Endothelial cell of umbilical vein (primary cell): ENCODE results near the gene LCMT1. TPM values are rescaled to one million over a fixed set of nuclear protein-coding genes. Genes with fewer than 3 reads are reported as not detected.

Experiments used
- BruUV-seq: library from RNA; stranded (reverse); fragments of 400-500 nt; replicated peaks from 2 replicates; lab custom pipeline; 2021; lab: Mats Ljungman, UMichigan
- CTCF ChIA-PET: fragments of 300-600, 350-600 bp; sonication (Branson Sonifier 250); formaldehyde crosslinking; loops from one replicate; lab custom pipeline; 2021; ENCODE audit warnings: antibody characterized with exemption, inconsistent platforms; lab: Charles Lee
- POLR2A ChIA-PET: fragments of 300-600, 350-600 bp; sonication (Branson Sonifier 250); formaldehyde crosslinking; loops from one replicate; lab custom pipeline; 2021; ENCODE audit warnings: antibody characterized with exemption, inconsistent platforms; lab: Charles Lee
- DNase-seq: peaks from one replicate; pipeline ENCODE4 v3.0.0-alpha.2; 2011; ENCODE audit warnings: low read depth, low spot score
- FAIRE-seq: peaks from 2 replicates; lab custom pipeline; 2011; peaks lifted over from hg19 to GRCh38; lab: Jason Lieb, UNC
- H2AFZ ChIP-seq: 2 replicates; pipeline ENCODE4 v1.6.0; 2012; ENCODE audit warnings: low read depth, low read length, control low read depth, inconsistent platforms
- H3K27ac ChIP-seq: 2 replicates; pipeline ENCODE4 v1.5.1; 2011; ENCODE audit warnings: low read depth, mild to moderate bottlenecking, control low read depth, low read length, moderate library complexity; ENCODE audit not compliant: insufficient read depth
- H3K27me3 ChIP-seq, 2 experiments: 2 replicates each; pipeline versions ENCODE4 v1.6.0 to v1.6.1; 2011; ENCODE audit warnings: low read length in 2 of 2, mixed read lengths in 1 of 2; ENCODE audit not compliant: control insufficient read depth in 2 of 2, insufficient read depth in 2 of 2
- H3K36me3 ChIP-seq, 2 experiments: 2 replicates in 1 of 2; 3 replicates in 1 of 2; pipeline ENCODE4 v1.5.1; 2011; ENCODE audit warnings: low read length in 2 of 2, mild to moderate bottlenecking in 1 of 2, moderate library complexity in 1 of 2; ENCODE audit not compliant: control insufficient read depth in 2 of 2, insufficient read depth in 2 of 2; ENCODE audit errors: extremely low read depth in 1 of 2
- H3K4me1 ChIP-seq: 3 replicates; pipeline ENCODE4 v1.5.1; 2011; ENCODE audit warnings: mild to moderate bottlenecking, low read length; ENCODE audit not compliant: control insufficient read depth, insufficient read depth; ENCODE audit errors: extremely low read depth
- H3K4me2 ChIP-seq: 2 replicates; pipeline ENCODE4 v1.6.1; 2011; ENCODE audit warnings: low read length, control low read depth, mixed read lengths; ENCODE audit not compliant: insufficient read depth
- H3K4me3 ChIP-seq, 3 experiments: fragments of 200-600 bp in 1 of 3; sonication (generic), shearing (Covaris generic) in 1 of 3; replicated peaks in 1 of 3; 2 replicates each; pipeline ENCODE4 v1.5.1; 2011 to 2016; ENCODE audit warnings: control low read depth in 3 of 3, low read length in 3 of 3, mild to moderate bottlenecking in 2 of 3, inconsistent platforms in 1 of 3, low read depth in 1 of 3, moderate library complexity in 1 of 3; ENCODE audit not compliant: insufficient read depth in 1 of 3
- H3K79me2 ChIP-seq: 2 replicates; pipeline ENCODE4 v1.6.0; 2012; ENCODE audit warnings: low read length, inconsistent platforms; ENCODE audit not compliant: control insufficient read depth, insufficient read depth
- H3K9ac ChIP-seq: replicated peaks from 2 replicates; pipeline ENCODE3; 2011; ENCODE audit warnings: low read length, control low read depth; ENCODE audit not compliant: insufficient read depth; ENCODE audit errors: extremely low read depth
- H3K9me1 ChIP-seq: replicated peaks from 3 replicates; pipeline ENCODE4 v1.6.0; 2011; ENCODE audit warnings: mild to moderate bottlenecking, low read length; ENCODE audit not compliant: control insufficient read depth, insufficient read depth; ENCODE audit errors: extremely low read depth
- H3K9me3 ChIP-seq: replicated peaks from 2 replicates; pipeline ENCODE4 v1.5.1; 2012; ENCODE audit warnings: low read length, inconsistent platforms; ENCODE audit not compliant: control insufficient read depth, insufficient read depth
- H4K20me1 ChIP-seq: replicated peaks from 2 replicates; pipeline ENCODE3; 2011; ENCODE audit warnings: mild to moderate bottlenecking, low read length; ENCODE audit not compliant: control insufficient read depth, insufficient read depth; ENCODE audit errors: extremely low read depth
- EZH2 ChIP-seq: IDR thresholded peaks from 2 replicates; pipeline ENCODE4 v1.6.1; 2012; ENCODE audit warnings: borderline replicate concordance, low read depth, mild to moderate bottlenecking, moderate library complexity, low read length, inconsistent platforms; ENCODE audit not compliant: severe bottlenecking
- FOS ChIP-seq: IDR thresholded peaks from 2 replicates; pipeline ENCODE4 v1.6.1; 2011; ENCODE audit warnings: mild to moderate bottlenecking, low read length, moderate library complexity, borderline replicate concordance; ENCODE audit not compliant: insufficient read depth
- GATA2 ChIP-seq: IDR thresholded peaks from 2 replicates; pipeline ENCODE4 v1.7.0; 2011; ENCODE audit warnings: low read depth, mild to moderate bottlenecking, moderate library complexity, mixed read lengths, low read length; ENCODE audit not compliant: insufficient read length, insufficient read depth
- JUN ChIP-seq: IDR thresholded peaks from 2 replicates; pipeline ENCODE4 v1.6.1; 2011; ENCODE audit warnings: borderline replicate concordance, low read depth; ENCODE audit not compliant: insufficient read length, insufficient read depth
- MAX ChIP-seq: IDR thresholded peaks from 2 replicates; pipeline ENCODE4 v1.6.1; 2011; ENCODE audit not compliant: insufficient read depth, insufficient read length
- MYC ChIP-seq: IDR thresholded peaks from one replicate; pipeline ENCODE4 v1.6.1; 2011; ENCODE audit warnings: mild to moderate bottlenecking, low read depth, low read length
- POLR2AphosphoS5 ChIP-seq: IDR thresholded peaks from 2 replicates; pipeline ENCODE4 v1.6.1; 2012; ENCODE audit warnings: low read depth, mild to moderate bottlenecking, control low read depth, low read length, moderate library complexity; ENCODE audit not compliant: insufficient read depth
- dilution Hi-C: fragments of 300-500 bp; cut with MboI; formaldehyde crosslinking; loops from one replicate; pipeline ENCODE4 v1.15.0; 2019; ENCODE audit warnings: low sequenced_read_pairs; ENCODE audit not compliant: extremely low pct_ligation_motif_present
- intact Hi-C: fragments of 100-400 bp; cut with micrococcal nuclease; formaldehyde crosslinking; loops from one replicate; pipeline ENCODE4 v1.10.0; 2022
- polyA plus RNA-seq, 4 experiments: library from polyadenylated mRNA; depleted of rRNA in 3 of 4; stranded (reverse) in 3 of 4; unstranded in 1 of 4; fragments of >200 nt; gene quantifications; 2 replicates each; pipeline versions ENCODE4 v1.2.1 to v1.2.3, GENCODE V29; 2011 to 2012; ENCODE audit warnings: missing spikeins in 1 of 4
- total RNA-seq: library from RNA; stranded (reverse); gene quantifications from 2 replicates; pipeline ENCODE4 v1.2.3, GENCODE V29; 2021
- TF ChIP-seq, protein P1 (sequence below), 2 donors: IDR thresholded peaks; 1 replicate in 1 of 2; 2 replicates in 1 of 2; pipeline ENCODE4 v1.5.1; 2011; ENCODE audit warnings: low read length in 2 of 2, mild to moderate bottlenecking in 2 of 2, moderate library complexity in 2 of 2, control low read depth in 1 of 2, inconsistent platforms in 1 of 2, low read depth in 1 of 2; ENCODE audit not compliant: insufficient read depth in 1 of 2; ENCODE audit errors: extremely low read depth in 1 of 2

Gene LCMT1
- total and polyA plus RNA-seq, 2 donors (not counting 3 experiments of a cell fraction or from before 2014, with no cell fraction given), result 23.5 to 36.2 TPM

DNA sequence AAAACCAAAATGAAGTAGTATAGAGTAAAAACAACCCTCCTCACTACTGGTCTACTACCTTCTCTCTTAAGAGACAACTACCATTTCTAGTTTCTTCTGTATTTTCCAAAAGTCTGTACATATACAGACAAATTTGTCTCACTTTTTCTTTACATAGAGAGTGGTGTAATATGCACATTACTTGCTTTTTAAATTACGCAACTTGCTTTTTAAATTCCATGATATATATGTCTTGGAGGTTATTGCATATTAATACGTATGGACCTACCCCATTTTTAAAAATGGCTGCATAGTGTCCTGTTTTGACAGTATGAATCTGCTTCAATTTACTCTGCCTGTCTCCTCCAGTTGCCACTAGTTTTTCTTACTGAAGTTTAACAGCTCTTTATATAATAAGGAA is 62.7 kb downstream of the LCMT1 start:
- Histone ChIP-seq H3K79me2 (no peaks in the 10 kb centered on the region), H3K4me3 (no peak overlapping the region), H3K9me1 (no peaks in the 10 kb centered on the region), H3K36me3 (peaks cover 5 to 14% of the 10 kb centered on the region in 2 experiments), H3K27ac (no peak overlapping the region), H4K20me1 (no peaks in the 10 kb centered on the region), H3K4me1 (no peaks in the 10 kb centered on the region), H3K9ac (no peak overlapping the region), H3K4me2 (no peak overlapping the region), H3K9me3 (no peaks in the 10 kb centered on the region), H2AFZ (no peak overlapping the region), H3K27me3 (no peaks in the 10 kb centered on the region)
- POLR2A ChIA-PET, result no interaction called here
- TF ChIP-seq JUN (no peak), GATA2 (no peak), MAX (no peak), FOS (no peak), POLR2AphosphoS5 (no peak), MYC (no peak), EZH2 (no peak)
- TF ChIP-seq, protein P1, sequence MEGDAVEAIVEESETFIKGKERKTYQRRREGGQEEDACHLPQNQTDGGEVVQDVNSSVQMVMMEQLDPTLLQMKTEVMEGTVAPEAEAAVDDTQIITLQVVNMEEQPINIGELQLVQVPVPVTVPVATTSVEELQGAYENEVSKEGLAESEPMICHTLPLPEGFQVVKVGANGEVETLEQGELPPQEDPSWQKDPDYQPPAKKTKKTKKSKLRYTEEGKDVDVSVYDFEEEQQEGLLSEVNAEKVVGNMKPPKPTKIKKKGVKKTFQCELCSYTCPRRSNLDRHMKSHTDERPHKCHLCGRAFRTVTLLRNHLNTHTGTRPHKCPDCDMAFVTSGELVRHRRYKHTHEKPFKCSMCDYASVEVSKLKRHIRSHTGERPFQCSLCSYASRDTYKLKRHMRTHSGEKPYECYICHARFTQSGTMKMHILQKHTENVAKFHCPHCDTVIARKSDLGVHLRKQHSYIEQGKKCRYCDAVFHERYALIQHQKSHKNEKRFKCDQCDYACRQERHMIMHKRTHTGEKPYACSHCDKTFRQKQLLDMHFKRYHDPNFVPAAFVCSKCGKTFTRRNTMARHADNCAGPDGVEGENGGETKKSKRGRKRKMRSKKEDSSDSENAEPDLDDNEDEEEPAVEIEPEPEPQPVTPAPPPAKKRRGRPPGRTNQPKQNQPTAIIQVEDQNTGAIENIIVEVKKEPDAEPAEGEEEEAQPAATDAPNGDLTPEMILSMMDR (IDR thresholded peaks at IDR 0.05; ENCODE audit: extremely low read depth in 1 of 2, insufficient read depth in 1 of 2, low read depth in 1 of 2, low read length in 2 of 2), result no peak
- intact Hi-C loops, result no loop called here
- no peak for DNase-seq
- CTCF ChIA-PET, result interaction anchor here (1.3 to 2.5 kb wide), 2 partner anchors 10 to 51 kb away, joined by 5 to 10 read pairs; no protein-coding TSS in a partner anchor
- BruUV-seq, result no TSS peak
- dilution Hi-C loops, result no loop called here
- no peak for FAIRE-seq
